AG08395 (cell line): ENCODE data around the gene DELE1.

Experiments
- DNase-seq: peaks from one replicate; pipeline ENCODE4 v3.0.0; 2012; ENCODE audit warnings: mixed read lengths, low spot score

DELE1 gene

GRCh38 chr5:141926434-141926833 is 2.8 kb downstream of the DELE1 start:
- no peak for DNase-seq

- DNase-seq: no peak
Observed at GRCh38 chr5:141928051-141928450, 4.4 kb downstream of the DELE1 start.

GRCh38 chr5:141929398-141930058 is 5.9 kb downstream of the DELE1 start:
- no peak for DNase-seq

GRCh38 chr5:141931694-141932093 is 8.0 kb downstream of the DELE1 start:
- no peak for DNase-seq

- DNase-seq: no peak
Observed at GRCh38 chr5:141933151-141933550, 9.5 kb downstream of the DELE1 start.

GRCh38 chr5:141934099-141934844 is 10.6 kb downstream of the DELE1 start:
- DNase-seq: no peak

- DNase-seq: no peak
Observed at GRCh38 chr5:141935538-141935937, 11.9 kb downstream of the DELE1 start.

GRCh38 chr5:141940695-141941271 is 17.1 kb downstream of the DELE1 start:
- peak; percentile 69 for DNase-seq

- DNase-seq: peak; percentile 69
Observed at GRCh38 chr5:141941307-141941706, 17.6 kb downstream of the DELE1 start.

GRCh38 chr5:141941779-141942178 is 18.1 kb downstream of the DELE1 start:
- DNase-seq: no peak

- no peak for DNase-seq
Observed at GRCh38 chr5:141942185-141942857, 18.6 kb downstream of the DELE1 start.

GRCh38 chr5:141944076-141944475 is 20.4 kb downstream of the DELE1 start:
- no peak for DNase-seq

GRCh38 chr5:141945511-141946051 is 21.9 kb downstream of the DELE1 start:
- DNase-seq: peak; percentile 32

GRCh38 chr5:141947316-141947715 is 23.6 kb downstream of the DELE1 start:
- no peak for DNase-seq

GRCh38 chr5:141948812-141949211 is 25.1 kb downstream of the DELE1 start:
- no peak for DNase-seq

- no peak for DNase-seq
Observed at GRCh38 chr5:141949511-141949910, 25.8 kb downstream of the DELE1 start.

GRCh38 chr5:141950207-141951005 is 26.7 kb downstream of the DELE1 start:
- no peak for DNase-seq

GRCh38 chr5:141951332-141951781 is 27.7 kb downstream of the DELE1 start:
- no peak for DNase-seq

- DNase-seq: no peak
Observed at GRCh38 chr5:141952020-141952419, 28.3 kb downstream of the DELE1 start.

GRCh38 chr5:141954194-141954593 is 30.5 kb downstream of the DELE1 start:
- DNase-seq: no peak

GRCh38 chr5:141957367-141957996 is 33.8 kb downstream of the DELE1 start:
- DNase-seq: no peak
